Activated T-cell treated with anti-CD3 and anti-CD28 coated beads, Interleukin-2, amount 50 U/mL, for 1 hour (primary cell): Measurements from ENCODE around the gene FARP2.
"Not testable (repeated sequence)": the region's sequence is repeated elsewhere in the genome, so short reads cannot be mapped to it uniquely, and the experiment has no call there.

ENCODE experiments used
- DNase-seq: peaks from one replicate; pipeline ENCODE4 v3.0.0-alpha.2; 2020

The FARP2 gene

DNA sequence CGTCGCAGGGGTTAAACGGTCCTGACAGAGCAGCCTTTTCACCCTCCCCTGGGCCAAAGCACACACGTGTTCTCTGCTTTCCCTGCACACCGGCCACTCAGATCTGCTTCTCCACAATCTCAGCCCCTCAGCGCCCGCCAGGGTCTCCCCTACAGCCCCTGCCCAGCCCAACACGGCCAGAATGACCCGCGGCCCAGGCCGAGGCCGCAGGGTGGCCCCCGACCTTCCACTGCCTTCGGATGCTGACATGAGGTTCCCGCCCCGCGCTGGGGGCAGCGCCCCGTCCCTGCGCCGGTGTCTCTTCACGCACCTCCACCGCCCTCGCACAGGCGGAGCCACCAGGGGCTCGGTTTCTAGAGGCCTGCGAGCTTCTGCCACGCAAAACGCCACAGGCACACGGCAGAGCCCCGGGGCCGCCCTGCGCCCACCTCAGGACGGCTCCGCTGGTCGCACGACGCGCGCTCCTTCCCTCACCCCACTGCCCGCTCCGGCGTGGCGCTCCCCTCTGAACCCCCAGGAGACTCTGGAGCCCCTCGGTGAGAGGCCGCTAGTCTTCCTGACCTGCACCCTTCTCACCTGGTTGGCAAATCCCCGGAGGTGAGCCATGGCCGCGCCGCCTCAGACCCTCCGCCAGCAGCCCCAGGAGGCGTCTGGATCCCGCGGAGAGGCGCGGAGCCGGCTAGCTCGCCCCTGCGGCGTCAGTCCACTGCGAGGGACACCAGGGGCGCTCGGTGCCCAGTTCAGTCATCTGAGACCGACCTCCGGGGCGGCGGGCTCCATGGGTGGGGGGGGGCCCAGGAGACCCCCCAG is 151.6 kb downstream of the FARP2 start:
- DNase-seq, result peak; percentile 50

DNA sequence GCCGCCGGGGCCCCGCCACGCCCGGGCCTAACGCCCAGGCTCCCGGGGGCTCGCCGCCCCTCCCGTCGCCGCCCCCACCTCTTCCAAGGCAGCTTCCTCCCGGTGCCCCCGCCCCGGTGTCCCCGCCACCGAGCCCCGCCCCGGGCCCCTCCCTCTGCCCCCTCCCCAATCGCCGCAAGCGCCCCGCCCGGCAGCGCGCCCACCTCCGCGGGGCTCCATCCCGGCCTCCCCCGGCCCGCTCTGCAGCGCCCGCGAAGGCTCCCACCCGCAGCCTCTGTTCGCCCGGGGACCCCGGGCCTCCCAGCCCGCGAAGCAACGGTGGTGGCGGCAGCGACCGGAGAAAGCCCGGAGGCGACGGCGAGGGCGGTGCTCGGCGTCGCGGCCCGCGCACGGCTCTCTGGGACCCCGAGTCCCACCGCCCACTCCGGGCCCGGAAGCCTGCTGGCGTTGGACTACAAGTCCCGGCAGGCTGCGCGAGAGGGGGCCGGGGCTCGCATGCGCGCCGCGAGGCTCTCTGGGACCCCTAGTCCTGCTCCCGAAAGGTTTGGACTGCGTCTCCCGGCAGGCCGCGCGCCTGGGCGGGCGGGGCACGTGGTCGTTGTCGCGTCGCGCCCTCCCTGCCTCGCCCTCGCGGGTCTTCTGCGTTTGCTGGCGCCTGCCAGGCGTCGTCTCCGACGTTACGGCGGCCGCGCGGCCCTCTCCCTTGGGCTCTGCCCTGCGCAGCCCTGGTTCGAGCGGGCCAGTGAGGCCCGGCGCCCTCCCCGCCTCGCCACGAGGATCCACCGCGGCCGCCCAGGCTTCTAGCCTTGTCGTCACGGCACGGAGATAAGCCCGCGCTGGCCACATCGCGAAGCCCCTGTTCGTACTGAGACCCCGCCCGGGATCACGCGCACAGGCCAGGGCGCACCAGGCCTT is 152.4 kb downstream of the FARP2 start, which contains the start of gene STK25:
TSS of gene STK25 (minus strand) at position 345 of the 915 bp plus-strand sequence. CDS start 549 bp downstream, outside the sequence.
- peak; percentile 98 for DNase-seq

DNA sequence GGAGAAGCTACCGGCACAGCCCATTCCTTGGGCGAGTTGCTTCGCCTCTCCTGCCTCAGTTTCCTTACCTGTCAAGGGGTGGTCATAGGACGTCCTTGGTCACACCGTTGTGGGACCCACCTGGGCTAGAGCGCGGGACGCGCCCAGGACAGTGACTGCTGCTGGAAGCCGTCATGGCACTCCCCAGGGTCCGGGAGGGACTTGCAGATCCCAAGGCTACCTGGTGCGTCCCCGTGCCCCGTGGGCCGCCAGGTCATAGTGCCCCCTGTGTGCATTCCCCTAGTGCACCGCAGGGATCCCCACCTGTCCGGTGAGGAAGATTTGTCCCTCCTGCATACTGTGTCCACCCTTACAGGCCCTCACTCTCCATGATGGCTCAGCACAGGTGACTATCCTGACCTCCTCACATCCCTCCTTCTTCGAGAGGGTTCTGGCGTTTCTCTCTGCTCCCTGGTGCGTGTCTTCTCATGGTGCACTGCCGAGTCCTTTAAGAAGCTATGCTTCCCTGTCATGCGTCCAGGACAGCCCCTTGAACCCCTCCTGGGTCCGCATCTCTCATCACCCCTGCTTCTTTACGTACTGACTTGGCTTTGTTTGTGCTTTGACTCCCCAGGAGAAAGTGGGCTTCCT is 153.2 kb downstream of the FARP2 start:
- no peak for DNase-seq

DNA sequence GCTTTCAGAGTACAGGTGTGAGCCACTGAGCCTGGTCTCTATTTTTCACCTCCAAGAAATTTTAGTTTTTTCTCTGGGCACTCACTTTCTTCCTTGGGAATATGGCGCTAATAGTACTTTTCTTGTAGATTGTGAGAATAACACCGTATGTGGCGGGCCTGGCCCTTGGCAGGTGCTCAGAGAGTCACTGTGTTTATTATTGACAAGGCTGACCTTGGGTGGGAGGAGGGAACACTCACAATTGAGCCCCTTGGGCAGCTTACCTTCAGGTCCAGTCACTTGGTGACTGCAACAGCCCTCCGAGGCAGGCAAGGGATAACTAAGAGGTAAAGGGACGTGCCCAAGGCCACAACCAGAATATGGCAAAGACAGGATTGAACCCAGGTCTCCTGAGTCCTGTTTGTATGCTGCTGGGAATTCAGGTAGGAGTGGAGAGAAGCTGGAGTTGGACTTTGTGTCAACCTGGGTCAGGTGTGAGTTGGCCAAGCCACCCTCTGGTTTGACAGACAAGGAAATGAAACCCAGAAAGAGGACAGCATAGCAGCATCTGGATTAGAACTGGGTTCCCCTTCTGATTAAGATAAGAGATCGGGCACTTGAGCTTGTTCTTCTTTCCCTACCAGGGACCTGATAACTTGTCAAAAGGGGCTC is 155.1 kb downstream of the FARP2 start:
- no peak for DNase-seq

DNA sequence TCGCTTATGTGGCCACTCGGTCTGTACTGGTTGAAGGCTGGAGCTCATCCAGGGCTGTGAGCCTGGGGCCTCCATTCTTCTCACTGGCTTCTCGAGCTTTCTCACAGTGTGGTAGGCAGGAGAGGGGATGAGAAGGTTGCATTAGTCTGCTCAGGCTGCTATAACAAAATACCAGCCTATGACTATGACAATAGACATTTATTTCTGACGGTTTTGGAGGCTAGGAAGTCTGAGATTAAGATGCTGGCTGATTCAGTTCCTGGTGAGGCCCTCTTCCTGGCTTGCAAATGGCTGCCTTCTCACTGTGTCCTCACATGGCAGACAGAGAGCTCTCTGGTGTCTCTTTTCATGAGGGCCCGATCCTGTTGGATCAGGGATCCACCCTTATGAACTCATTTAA is 158.5 kb downstream of the FARP2 start:
- DNase-seq, result no peak

DNA sequence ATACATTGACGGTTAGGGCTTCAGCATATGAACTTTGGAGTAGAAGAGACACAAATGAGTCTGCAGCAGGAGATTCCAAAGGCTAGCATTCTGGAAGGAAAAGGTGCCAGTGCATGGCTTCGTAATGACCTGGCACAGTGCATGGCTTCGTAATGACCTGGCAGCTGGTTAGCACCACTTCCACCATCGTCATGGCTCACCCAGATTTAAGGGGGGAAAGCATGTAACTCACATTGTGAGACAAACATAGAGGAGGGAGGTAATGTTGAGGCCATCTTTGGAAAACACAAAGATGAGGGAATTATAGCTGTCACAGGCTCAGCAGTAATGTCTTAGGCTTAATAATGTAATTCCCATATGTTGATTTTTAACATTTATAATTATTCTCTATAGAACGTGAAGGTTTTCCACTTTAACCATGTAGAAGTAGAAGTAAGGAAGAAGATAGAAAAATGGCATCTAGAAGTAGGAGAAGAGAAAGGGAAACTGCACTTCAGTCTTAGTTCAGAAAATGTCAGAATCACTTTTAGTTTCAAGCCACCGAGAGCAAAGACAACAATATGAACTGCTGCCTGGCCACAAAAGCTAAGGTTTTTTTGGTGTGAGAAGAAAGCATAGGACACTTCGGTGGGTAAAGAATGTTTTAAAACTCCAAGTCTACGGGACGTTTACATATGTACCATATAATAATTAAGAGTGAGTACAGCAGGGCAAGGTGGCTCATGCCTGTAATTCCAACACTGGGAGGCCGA is 159.1 kb downstream of the FARP2 start:
- DNase-seq, result no peak

DNA sequence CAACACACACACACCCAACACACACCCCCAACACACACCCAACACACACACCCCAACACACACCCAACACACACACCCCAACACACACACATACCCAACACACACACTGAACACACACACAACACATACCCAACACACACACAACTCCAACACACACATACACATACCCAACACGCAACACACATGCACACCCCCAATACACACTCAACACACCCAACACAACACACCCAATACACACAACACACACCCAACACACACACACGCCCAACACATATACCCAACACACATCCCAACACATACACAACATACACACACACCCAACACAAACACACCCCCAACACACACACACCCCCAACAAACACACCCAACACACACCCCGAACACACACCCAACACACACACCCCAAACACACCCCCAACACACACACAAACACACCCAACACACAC is 160.5 kb downstream of the FARP2 start:
- no peak for DNase-seq

DNA sequence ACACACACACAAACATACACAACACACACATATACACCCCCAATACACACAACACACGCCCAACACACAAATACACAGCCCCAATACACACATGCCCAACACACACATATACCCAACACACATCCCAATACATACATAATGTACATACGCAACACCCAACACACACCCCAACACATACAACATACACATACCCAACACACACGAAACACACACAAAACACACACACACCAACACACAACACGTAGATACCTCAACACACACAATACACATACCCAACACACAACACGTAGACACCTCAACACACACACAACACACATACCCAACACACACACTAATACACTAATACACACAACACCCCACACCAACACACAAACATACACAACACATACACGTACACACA is 161.2 kb downstream of the FARP2 start:
- DNase-seq, result no peak

DNA sequence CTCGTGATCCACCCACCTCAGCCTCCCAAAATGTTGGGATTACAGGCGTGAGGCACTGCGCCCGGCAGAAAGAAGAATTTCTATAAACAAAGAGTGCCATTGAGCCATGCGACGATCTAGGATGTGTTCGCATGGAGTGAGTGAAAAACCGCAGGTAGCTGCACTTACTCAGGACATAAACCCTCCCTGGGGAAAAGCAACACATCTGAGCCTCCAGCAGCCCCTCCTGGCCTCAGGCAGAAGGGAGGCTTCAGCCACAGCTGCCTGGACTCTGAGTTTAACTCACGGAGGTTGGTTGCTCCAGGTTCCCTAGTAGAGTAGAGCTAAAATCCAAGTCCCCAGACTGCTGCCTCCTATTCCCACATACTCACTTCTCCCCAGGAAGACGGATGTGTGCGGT is 163.6 kb downstream of the FARP2 start:
- DNase-seq, result no peak

DNA sequence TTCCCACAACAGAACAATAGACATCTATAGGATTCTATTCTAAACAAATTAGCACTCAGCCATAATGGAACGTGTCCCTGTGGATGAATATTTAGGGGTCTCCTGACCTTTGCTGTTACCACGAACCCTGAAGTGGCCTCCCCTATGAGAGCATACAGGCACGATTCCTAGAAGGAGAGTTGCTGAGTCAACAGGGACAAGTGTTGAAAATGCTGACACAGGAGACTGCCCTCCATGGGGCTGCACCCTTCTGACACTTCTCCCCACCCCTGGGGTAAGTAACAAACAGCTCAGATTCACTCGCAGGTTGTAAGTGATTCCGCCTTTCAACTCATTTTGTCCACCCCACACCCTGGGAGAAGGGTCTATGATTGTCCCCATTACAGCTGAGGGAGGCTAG is 166.4 kb downstream of the FARP2 start:
- DNase-seq, result no peak

DNA sequence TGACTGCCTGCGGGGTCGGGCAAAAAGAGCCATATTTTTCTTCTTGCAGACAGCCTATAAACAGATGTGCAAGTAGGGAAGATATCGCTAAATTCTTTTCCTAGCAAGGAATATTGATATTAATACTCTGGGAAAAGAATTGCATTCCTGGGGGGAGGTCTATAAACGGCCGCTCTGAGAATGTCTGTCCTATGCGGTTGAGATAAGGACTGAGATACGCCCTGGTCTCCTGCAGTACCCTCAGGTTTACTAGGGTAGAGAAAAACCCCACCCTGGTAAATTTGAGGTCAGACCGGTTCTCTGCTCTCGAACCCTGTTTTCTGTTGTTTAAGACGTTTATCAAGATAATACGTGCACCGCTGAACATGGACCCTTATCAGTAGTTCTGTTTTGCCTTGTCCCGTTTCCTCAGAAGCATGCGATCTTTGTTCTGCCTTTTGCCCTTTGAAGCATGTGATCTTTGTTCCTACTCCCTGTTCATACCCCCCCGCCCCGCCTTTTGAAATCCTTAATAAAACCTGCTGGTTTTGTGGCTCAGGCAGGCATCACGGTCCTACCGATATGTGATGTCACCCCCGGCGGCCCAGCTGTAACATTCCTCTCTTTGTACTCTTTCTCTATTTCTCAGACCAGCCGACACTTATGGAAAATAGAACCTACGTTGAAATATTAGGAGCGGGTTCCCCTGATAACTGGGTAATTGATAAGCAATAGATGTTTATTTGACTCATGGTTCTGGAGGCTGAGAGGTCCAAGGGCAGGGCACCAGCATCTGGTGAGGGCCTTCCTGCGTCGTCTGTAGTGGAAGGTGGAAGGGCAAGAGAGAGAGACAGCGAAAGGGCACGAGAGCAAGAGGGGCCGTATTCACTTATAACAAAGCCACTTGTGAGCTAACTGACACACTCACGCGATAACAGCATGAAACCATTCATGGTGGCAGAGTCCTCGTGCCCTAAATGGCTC is 170.0 kb downstream of the FARP2 start:
- not testable (repeated sequence) for DNase-seq

DNA sequence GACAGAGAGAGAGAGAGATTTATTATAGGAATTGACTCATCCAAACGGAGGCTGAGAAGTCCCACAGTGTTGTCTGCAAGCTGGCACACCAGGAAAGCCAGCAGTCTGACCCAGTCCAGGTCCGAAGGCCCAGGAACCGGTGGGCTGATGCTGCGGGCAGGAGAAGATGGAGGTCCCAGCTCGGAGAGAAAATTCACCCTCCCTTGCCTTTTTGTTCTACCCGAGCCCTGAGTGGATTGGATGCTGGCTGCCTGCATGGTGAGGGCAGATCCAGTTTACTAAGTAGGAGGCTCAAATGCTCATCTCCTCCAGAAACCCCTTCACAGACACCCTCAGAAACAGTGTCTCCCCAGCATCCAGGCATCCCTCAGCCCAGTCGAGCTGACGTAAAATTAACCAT is 174.5 kb downstream of the FARP2 start:
- no peak for DNase-seq

DNA sequence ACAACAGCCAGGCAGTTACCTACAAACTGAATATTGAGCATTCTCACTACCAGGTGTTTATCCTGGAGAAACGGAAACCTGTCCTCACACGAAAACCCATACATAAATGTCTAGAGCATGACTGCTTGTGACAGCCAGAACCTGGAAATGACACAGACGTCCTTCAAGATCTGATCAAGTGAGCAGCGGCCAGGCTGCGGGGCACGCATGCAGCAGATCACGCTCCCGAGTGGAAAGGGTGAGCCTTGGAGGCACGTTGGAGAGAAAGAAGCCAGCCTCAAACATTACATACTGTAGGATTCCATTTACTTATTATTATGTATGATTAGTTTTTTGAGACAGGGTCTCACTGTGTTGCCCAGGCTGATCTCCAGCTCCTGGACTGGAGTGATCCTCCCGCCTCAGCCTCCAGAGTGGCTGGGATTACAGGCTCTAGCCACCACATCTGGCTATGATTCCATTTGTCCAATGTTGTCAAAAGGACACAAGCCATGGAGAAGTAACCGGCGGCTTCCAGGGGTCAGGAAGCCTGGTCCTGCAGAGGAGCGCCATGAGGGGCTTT is 175.2 kb downstream of the FARP2 start:
- no peak for DNase-seq

DNA sequence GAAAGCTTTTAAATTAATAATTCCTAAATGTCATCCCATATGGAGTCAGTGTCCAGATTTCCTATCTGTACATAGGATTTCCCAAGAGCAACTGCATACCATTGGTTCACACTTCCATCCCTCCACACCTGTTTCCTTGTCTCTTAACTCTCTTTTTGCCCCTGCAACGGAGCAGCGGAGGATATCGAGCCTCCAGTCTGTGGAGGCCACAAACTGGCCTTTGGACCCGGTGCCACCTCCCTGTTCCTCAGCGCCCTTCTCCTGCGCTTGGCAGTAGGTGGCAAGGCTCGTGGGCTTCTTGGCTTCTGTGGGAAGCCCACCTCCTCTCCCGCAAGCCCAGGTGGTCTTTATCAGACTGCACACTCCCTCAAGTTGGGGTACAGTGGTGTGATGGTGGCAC is 176.1 kb downstream of the FARP2 start:
- no peak for DNase-seq

DNA sequence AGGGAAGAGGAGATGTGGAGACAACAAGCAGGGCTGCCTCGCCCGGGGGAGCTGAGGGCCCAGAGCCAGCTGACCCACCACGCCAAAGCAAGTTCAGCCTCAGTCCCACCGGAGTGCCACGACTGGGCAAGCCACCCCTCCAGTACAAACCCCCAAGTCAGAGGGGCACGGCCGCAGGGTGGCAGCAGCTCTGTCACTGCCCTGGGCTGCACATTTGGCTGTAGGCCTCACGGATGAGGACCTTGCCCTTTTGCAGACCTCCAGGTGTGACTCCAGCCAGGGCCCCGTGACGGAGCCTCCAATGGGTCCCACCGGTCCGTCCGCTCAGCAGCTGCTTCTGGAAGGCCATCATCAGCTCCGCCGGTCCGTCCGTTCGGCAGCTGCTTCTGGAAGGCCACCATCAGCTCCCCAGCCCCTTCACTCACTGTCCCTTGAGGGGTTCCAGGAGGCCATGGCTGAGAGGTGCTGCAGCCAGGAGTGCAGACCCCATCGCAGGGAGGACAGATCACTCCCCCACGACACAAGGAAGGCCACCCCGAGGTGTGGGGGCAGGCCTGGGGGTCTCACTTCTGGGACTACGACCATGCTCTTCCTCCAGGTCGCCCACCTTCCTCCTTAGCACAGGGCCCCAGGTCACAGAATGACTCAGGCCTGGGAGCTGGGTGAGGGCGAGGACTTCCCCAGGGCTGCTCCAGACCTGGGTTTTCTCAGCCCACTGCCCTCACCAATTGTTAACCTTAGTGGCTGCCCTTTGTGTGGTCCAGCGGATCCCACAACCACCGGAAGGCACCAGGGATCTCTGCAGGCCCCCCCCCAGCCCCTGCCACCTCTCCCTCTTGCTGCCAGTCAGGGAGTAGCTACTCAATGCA is 176.9 kb downstream of the FARP2 start:
- DNase-seq, result no peak

DNA sequence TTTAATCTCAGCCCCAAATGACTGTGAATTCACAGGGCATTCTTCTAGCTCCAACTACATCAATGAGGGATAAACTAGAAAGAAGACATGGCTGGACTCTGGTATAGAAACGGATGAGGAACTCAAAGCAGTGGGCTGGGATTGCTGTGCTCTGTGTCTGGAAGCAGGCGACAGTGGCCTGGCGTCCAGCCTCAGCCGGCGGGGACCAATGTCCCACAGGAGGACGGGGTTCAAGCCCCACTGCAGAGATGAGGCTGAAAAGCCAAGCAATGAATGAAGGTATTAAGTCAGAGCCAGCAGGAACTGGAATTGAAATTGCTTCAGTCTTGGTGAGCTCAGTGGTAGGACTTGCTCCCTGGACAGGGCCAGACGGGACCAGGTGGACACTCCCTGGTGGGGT is 178.2 kb downstream of the FARP2 start:
- no peak for DNase-seq

DNA sequence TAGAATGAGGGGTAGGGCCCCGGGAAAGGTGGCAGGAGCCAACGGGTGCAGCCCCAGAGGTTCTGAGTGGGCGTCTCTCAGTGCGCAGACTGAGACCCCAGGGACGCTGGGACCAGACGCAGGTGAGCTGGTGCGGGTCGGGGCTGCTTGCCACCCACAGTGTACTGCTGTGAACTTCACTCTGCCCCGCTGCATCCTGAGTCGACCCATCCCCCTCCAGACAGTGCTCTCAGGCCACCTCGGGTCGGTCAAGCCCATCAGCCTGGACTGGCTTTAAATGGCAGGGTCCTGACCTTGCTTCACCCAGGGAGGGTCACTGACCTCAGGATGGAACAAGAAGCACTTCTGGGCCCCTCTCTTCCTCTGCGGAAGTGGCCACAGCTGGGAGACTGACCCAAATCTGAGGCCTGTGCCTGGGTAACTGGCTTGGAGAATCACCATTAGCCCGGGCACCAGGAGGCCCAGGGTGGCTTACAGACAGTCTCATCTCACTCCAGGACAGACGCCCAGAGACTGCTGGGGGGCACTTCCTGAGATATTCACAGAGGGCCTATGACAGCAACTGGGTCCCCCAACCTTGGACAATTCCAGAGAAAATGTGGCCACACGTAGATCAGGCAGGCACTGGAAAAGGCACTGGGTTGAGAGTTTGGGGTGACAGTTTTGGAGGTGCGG is 178.8 kb downstream of the FARP2 start:
- DNase-seq, result no peak

DNA sequence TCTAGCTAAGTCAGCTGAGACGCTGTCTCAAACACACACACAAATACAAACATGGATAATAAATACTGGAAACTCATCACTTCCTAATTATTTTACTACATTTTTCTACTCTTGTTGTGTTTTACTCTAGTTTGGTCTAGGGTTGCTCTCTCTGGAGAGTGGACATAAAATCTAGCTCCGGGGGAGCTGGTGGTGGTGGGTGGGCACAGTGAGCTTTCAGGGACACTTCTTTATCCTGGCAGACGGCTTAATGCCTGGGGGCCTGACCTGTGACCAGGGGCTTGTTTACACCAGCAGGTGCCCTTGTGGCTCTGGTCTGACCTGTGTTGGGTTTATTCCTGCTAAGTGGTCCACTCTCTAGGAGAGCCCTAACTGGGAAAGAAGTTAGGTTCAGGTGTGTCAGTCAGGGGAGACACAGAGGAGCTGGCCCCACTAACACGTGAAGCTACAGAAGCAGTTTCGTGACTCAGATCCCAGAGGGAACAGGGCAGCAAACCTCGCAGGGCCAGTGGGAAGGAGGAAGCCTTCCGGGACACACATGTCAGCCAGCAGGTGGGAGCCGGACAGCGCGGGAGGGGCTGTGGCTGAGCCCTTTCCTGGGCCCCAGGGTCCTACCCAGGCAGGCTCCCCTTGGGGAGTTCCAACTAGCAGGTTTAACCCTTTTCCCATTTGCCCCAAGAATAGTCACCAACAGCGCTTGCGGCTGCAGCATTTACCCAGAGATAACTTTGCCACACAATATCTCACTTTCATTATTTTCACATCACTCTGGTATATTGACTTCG is 180.0 kb downstream of the FARP2 start:
- DNase-seq, result no peak
